Smooth muscle cell (in vitro differentiated cells): ENCODE measurements around the gene ADAMTSL2. TPM values are rescaled to one million over a fixed set of nuclear protein-coding genes. Genes with fewer than 3 reads are reported as not detected.

Experiments used
- DNase-seq: peaks from one replicate; lab custom pipeline; 2025; ENCODE audit not compliant: unreplicated experiment; lab: John Stamatoyannopoulos, UW
- H2AFZ ChIP-seq: fragments of 200-600 bp; sonication (generic); 2 replicates; pipeline ENCODE4 v1.6.0; 2016; ENCODE audit warnings: antibody characterized with exemption, low read depth, mild to moderate bottlenecking
- H3F3A ChIP-seq: fragments of 200-600 bp; sonication (generic); 2 replicates; pipeline ENCODE4 v1.6.0; 2017; ENCODE audit warnings: antibody characterized with exemption, low read depth
- H3K27ac ChIP-seq: fragments of 200-600 bp; sonication (generic); 2 replicates; pipeline ENCODE4 v1.5.1; 2016; ENCODE audit warnings: low read depth, mild to moderate bottlenecking
- H3K27me3 ChIP-seq: fragments of 200-600 bp; sonication (generic); 2 replicates; pipeline ENCODE4 v1.6.1; 2016; ENCODE audit warnings: low read depth, mild to moderate bottlenecking
- H3K36me3 ChIP-seq: fragments of 200-600 bp; sonication (generic); 2 replicates; pipeline ENCODE4 v1.5.1; 2016; ENCODE audit warnings: low read depth
- H3K4me1 ChIP-seq: fragments of 200-600 bp; sonication (generic); 2 replicates; pipeline ENCODE4 v1.5.1; 2016; ENCODE audit warnings: low read depth
- H3K4me2 ChIP-seq: fragments of 200-600 bp; sonication (generic); 2 replicates; pipeline ENCODE4 v1.6.0; 2016; ENCODE audit warnings: mild to moderate bottlenecking
- H3K4me3 ChIP-seq: fragments of 200-600 bp; sonication (generic); 2 replicates; pipeline ENCODE4 v1.5.1; 2016; ENCODE audit warnings: mild to moderate bottlenecking
- H3K79me2 ChIP-seq: fragments of 200-600 bp; sonication (generic); 2 replicates; pipeline ENCODE4 v1.6.0; 2016; ENCODE audit warnings: low read depth, mild to moderate bottlenecking
- H3K9ac ChIP-seq: fragments of 200-600 bp; sonication (generic); 2 replicates; pipeline ENCODE4 v1.6.0; 2016; ENCODE audit warnings: low read depth
- H3K9me3 ChIP-seq: fragments of 200-600 bp; sonication (generic); replicated peaks from 2 replicates; pipeline ENCODE4 v1.5.1; 2016; ENCODE audit warnings: low read depth
- H4K20me1 ChIP-seq: fragments of 200-600 bp; sonication (generic); 2 replicates; pipeline ENCODE4 v1.6.0; 2016; ENCODE audit warnings: low read depth
- CTCF ChIP-seq: fragments of 200-600 bp; sonication (generic); IDR thresholded peaks from 2 replicates; pipeline ENCODE4 v1.5.1; 2017; ENCODE audit warnings: borderline replicate concordance, mild to moderate bottlenecking, antibody characterized with exemption; ENCODE audit not compliant: insufficient read depth, poor library complexity, severe bottlenecking
- WGBS: methylation state at CpG from one replicate; pipeline ENCODE4 v1.1.7; 2016; ENCODE audit warnings: low lambda C conversion rate; 5-methylcytosine and 5-hydroxymethylcytosine counted together
- polyA plus RNA-seq: library from polyadenylated mRNA; unstranded; fragments of >200 nt; fragmentation: Nextera tagmentation; extraction: Ambion mirVana; gene quantifications from 2 replicates; pipeline ENCODE4 v1.2.1, GENCODE V29; 2016
- total RNA-seq: library from RNA; depleted of rRNA; stranded (reverse); fragments of >200 nt; gene quantifications from 2 replicates; pipeline ENCODE4 v1.2.3, GENCODE V29; 2014

The ADAMTSL2 gene
- total and polyA plus RNA-seq, 2 experiments from 2014 or later: 8.1 to 10.5 TPM

- Histone ChIP-seq H2AFZ (no peak overlapping the region), H3K27ac (no peak overlapping the region), H3K9me3 (no peaks in the 10 kb centered on the region), H4K20me1 (no peaks in the 10 kb centered on the region), H3K4me3 (no peak overlapping the region), H3K79me2 (no peaks in the 10 kb centered on the region), H3K36me3 (no peaks in the 10 kb centered on the region), H3K4me2 (no peak overlapping the region), H3F3A (peaks cover 47% of the 10 kb centered on the region), H3K27me3 (no peaks in the 10 kb centered on the region), H3K9ac (no peak overlapping the region), H3K4me1 (peaks cover 42% of the 10 kb centered on the region)
- DNase-seq: no peak
- WGBS: 91% methylated on average over 23 of the region's 23 CpGs
- TF ChIP-seq CTCF: no peak
These were observed 49.1 kb downstream of the ADAMTSL2 start for GRCh38 chr9:133583586-133583985.

GRCh38 chr9:133584167-133584558, 49.7 kb downstream of the ADAMTSL2 start:
- Histone ChIP-seq H3K36me3 (no peaks in the 10 kb centered on the region), H3K27me3 (no peaks in the 10 kb centered on the region), H4K20me1 (no peaks in the 10 kb centered on the region), H3K4me3 (no peak overlapping the region), H3K9ac (no peak overlapping the region), H3K79me2 (no peaks in the 10 kb centered on the region), H2AFZ (no peak overlapping the region), H3K27ac (peak overlapping the region; percentile 57), H3K9me3 (no peaks in the 10 kb centered on the region), H3K4me2 (peak overlapping the region; percentile 66), H3K4me1 (peaks cover 42% of the 10 kb centered on the region), H3F3A (peaks cover 47% of the 10 kb centered on the region)
- no peak for TF ChIP-seq CTCF
- no peak for DNase-seq
- WGBS: 49% methylated on average over 5 of the region's 5 CpGs

- TF ChIP-seq CTCF: no peak
- no peak overlapping the region for H2AFZ ChIP-seq
- no peaks in the 10 kb centered on the region for H3K79me2 ChIP-seq
- H3K4me1 ChIP-seq: peaks cover 42% of the 10 kb centered on the region
- no peaks in the 10 kb centered on the region for H4K20me1 ChIP-seq
- WGBS: 22% methylated on average over 24 of the region's 28 CpGs
- no peak overlapping the region for H3K4me3 ChIP-seq
- H3K4me2 ChIP-seq: peak overlapping the region; percentile 66
- no peak overlapping the region for H3K9ac ChIP-seq
- no peak for DNase-seq
- H3K36me3 ChIP-seq: no peaks in the 10 kb centered on the region
- H3F3A ChIP-seq: peaks cover 45% of the 10 kb centered on the region
- peak overlapping the region; percentile 57 for H3K27ac ChIP-seq
- H3K27me3 ChIP-seq: no peaks in the 10 kb centered on the region
- H3K9me3 ChIP-seq: no peaks in the 10 kb centered on the region
These were observed 50.3 kb downstream of the ADAMTSL2 start for GRCh38 chr9:133584559-133585476.
